ENCODE measurements around the gene PLA2G15. TPM values are rescaled to one million over a fixed set of nuclear protein-coding genes. Genes with fewer than 3 reads are reported as not detected.
A peak's percentile ranks its signal among the peaks of the same experiment; 100 is the strongest.

The PLA2G15 gene
- total RNA-seq, 1 donor, result 30.8 TPM

- Histone ChIP-seq H3K27me3 (ENCODE audit: insufficient read depth, low read length) (no peaks in the 10 kb centered on the region), H3K9me3 (ENCODE audit: low read depth, low read length) (no peaks in the 10 kb centered on the region), H3K79me2 (ENCODE audit: insufficient read depth, low read length) (peaks cover 45% of the 10 kb centered on the region), H4K20me1 (ENCODE audit: insufficient read depth, low read length) (no peaks in the 10 kb centered on the region), H3K4me3 (ENCODE audit: insufficient read depth, low read length) (peak overlapping the region; percentile 100), H3K4me2 (ENCODE audit: insufficient read depth, low read length) (peak overlapping the region; percentile 99), H3K4me1 (ENCODE audit: insufficient read depth, low read length) (peaks cover 23% of the 10 kb centered on the region), H2AFZ (ENCODE audit: low read length) (peak overlapping the region; percentile 93), H3K36me3 (ENCODE audit: insufficient read depth, low read length) (no peaks in the 10 kb centered on the region), H3K27ac (ENCODE audit: low read depth, low read length) (peak overlapping the region; percentile 66)
- DNase-seq (ENCODE audit: insufficient read length, low spot score, missing footprints), result peak; percentile 69
- TF ChIP-seq CTCF (IDR thresholded peaks at IDR 0.05; ENCODE audit: extremely low read depth, low read depth, low read length), result no peak
Observed at GRCh38 chr16:68244481-68244902, 681 bp upstream of the PLA2G15 start.

- Histone ChIP-seq H4K20me1 (ENCODE audit: insufficient read depth, low read length) (no peaks in the 10 kb centered on the region), H3K79me2 (ENCODE audit: insufficient read depth, low read length) (peaks cover 48% of the 10 kb centered on the region), H3K36me3 (ENCODE audit: insufficient read depth, low read length) (peaks cover 5% of the 10 kb centered on the region), H2AFZ (ENCODE audit: low read length) (no peak overlapping the region), H3K27me3 (ENCODE audit: insufficient read depth, low read length) (no peaks in the 10 kb centered on the region), H3K4me1 (ENCODE audit: insufficient read depth, low read length) (peaks cover 23% of the 10 kb centered on the region), H3K4me3 (ENCODE audit: insufficient read depth, low read length) (peak overlapping the region; percentile 100), H3K9me3 (ENCODE audit: low read depth, low read length) (no peaks in the 10 kb centered on the region), H3K27ac (ENCODE audit: low read depth, low read length) (peak overlapping the region; percentile 60), H3K4me2 (ENCODE audit: insufficient read depth, low read length) (peak overlapping the region; percentile 99)
- TF ChIP-seq CTCF (IDR thresholded peaks at IDR 0.05; ENCODE audit: extremely low read depth, low read depth, low read length), result no peak
- peak; percentile 49 for DNase-seq (ENCODE audit: insufficient read length, low spot score, missing footprints)
Observed at GRCh38 chr16:68246121-68246520, 948 bp downstream of the PLA2G15 start.

- Histone ChIP-seq H3K36me3 (ENCODE audit: insufficient read depth, low read length) (peaks cover 5% of the 10 kb centered on the region), H4K20me1 (ENCODE audit: insufficient read depth, low read length) (no peaks in the 10 kb centered on the region), H3K4me3 (ENCODE audit: insufficient read depth, low read length) (no peak overlapping the region), H2AFZ (ENCODE audit: low read length) (no peak overlapping the region), H3K4me2 (ENCODE audit: insufficient read depth, low read length) (peak overlapping the region; percentile 99), H3K4me1 (ENCODE audit: insufficient read depth, low read length) (peaks cover 23% of the 10 kb centered on the region), H3K79me2 (ENCODE audit: insufficient read depth, low read length) (peaks cover 48% of the 10 kb centered on the region), H3K9me3 (ENCODE audit: low read depth, low read length) (no peaks in the 10 kb centered on the region), H3K27ac (ENCODE audit: low read depth, low read length) (no peak overlapping the region), H3K27me3 (ENCODE audit: insufficient read depth, low read length) (no peaks in the 10 kb centered on the region)
- DNase-seq (ENCODE audit: insufficient read length, low spot score, missing footprints), result peak; percentile 31
- TF ChIP-seq CTCF (IDR thresholded peaks at IDR 0.05; ENCODE audit: extremely low read depth, low read depth, low read length), result no peak
Observed at GRCh38 chr16:68246666-68247065, 1.5 kb downstream of the PLA2G15 start.

- Histone ChIP-seq H3K4me3 (ENCODE audit: insufficient read depth, low read length) (no peak overlapping the region), H3K4me2 (ENCODE audit: insufficient read depth, low read length) (peak overlapping the region; percentile 99), H3K79me2 (ENCODE audit: insufficient read depth, low read length) (peaks cover 48% of the 10 kb centered on the region), H2AFZ (ENCODE audit: low read length) (no peak overlapping the region), H3K4me1 (ENCODE audit: insufficient read depth, low read length) (peaks cover 23% of the 10 kb centered on the region), H4K20me1 (ENCODE audit: insufficient read depth, low read length) (no peaks in the 10 kb centered on the region), H3K27ac (ENCODE audit: low read depth, low read length) (no peak overlapping the region), H3K36me3 (ENCODE audit: insufficient read depth, low read length) (peaks cover 9% of the 10 kb centered on the region), H3K27me3 (ENCODE audit: insufficient read depth, low read length) (no peaks in the 10 kb centered on the region), H3K9me3 (ENCODE audit: low read depth, low read length) (no peaks in the 10 kb centered on the region)
- DNase-seq (ENCODE audit: insufficient read length, low spot score, missing footprints), result peak; percentile 30
- TF ChIP-seq CTCF (IDR thresholded peaks at IDR 0.05; ENCODE audit: extremely low read depth, low read depth, low read length), result no peak
Observed at GRCh38 chr16:68247400-68247799, 2.2 kb downstream of the PLA2G15 start.
